Measurements from ENCODE around the gene MED14. TPM values are rescaled to one million over a fixed set of nuclear protein-coding genes. Genes with fewer than 3 reads are reported as not detected.

The MED14 gene
- total and polyA plus RNA-seq, 2 of the 8 experiments (the other 6 are each of a cell fraction or from before 2014, with no cell fraction given) = 79.7 to 117 TPM

- 100% methylated on average over 2 of the region's 3 CpGs; no CpG with 5 or more reads in 1 of the 2 experiments for WGBS, 2 experiments (ENCODE audit: extremely low coverage in 1 of 2, insufficient coverage in 1 of 2, insufficient read length in 1 of 2, insufficient replicate concordance in 2 of 2, low coverage in 1 of 2, low lambda C conversion rate in 2 of 2, missing lambda C conversion rate in 1 of 2)
- no peak overlapping the region for H3K18ac ChIP-seq (ENCODE audit: extremely low read depth, low read length)
- TF ChIP-seq TAF7 (optimal IDR thresholded peaks at IDR 0.05; ENCODE audit: borderline replicate concordance, low read depth, low read length) (no peak), KDM1A (IDR thresholded peaks at IDR 0.05; ENCODE audit: borderline replicate concordance, low read length) (no peak), TCF12 (IDR thresholded peaks at IDR 0.05; ENCODE audit: low read depth, low read length) (no peak), NANOG (IDR thresholded peaks at IDR 0.05; ENCODE audit: insufficient read depth, low read depth, low read length, poor library complexity, severe bottlenecking) (no peak), ASH2L (IDR thresholded peaks at IDR 0.05; ENCODE audit: low read length) (no peak), SUZ12 (IDR thresholded peaks at IDR 0.05; ENCODE audit: low read length) (no peak), ATF3 (IDR thresholded peaks at IDR 0.05; ENCODE audit: insufficient read depth, low read depth, low read length) (no peak), KDM4A (IDR thresholded peaks at IDR 0.05; ENCODE audit: low read depth, low read length, severe bottlenecking) (no peak), SIRT6 (IDR thresholded peaks at IDR 0.05; ENCODE audit: low read length) (no peak), TEAD4 (IDR thresholded peaks at IDR 0.05; ENCODE audit: low read depth, low read length) (no peak), POLR2A (IDR thresholded peaks at IDR 0.05; ENCODE audit: control extremely low read depth in 1 of 2, low read depth in 2 of 2, low read length in 2 of 2) (no peak), MAFK (IDR thresholded peaks at IDR 0.05; ENCODE audit: low read depth, low read length) (no peak), TAF1 (IDR thresholded peaks at IDR 0.05; ENCODE audit: low read depth, low read length) (no peak), ATF2 (IDR thresholded peaks at IDR 0.05; ENCODE audit: low read length) (no peak)
Observed at GRCh38 chrX:40607381-40607780, 128.0 kb downstream of the MED14 start.

More at GRCh38 chrX:40607381-40607780, 128.0 kb downstream of the MED14 start:
- H3K14ac ChIP-seq (ENCODE audit: insufficient read length) = no peak overlapping the region
- no peak overlapping the region for H3K4me3 ChIP-seq (ENCODE audit: extremely low read depth in 1 of 4, insufficient read depth in 2 of 4, low read depth in 3 of 4, low read length in 4 of 4)
- no peaks in the 10 kb centered on the region for H3K79me2 ChIP-seq (ENCODE audit: control insufficient read depth in 1 of 2, insufficient read depth in 2 of 2, low read length in 2 of 2)
- no peaks in the 10 kb centered on the region; a peak in 1 of 8 replicates for H3K36me3 ChIP-seq (ENCODE audit: control insufficient read depth in 2 of 4, insufficient read depth in 4 of 4, low read length in 3 of 4)
- no peak overlapping the region for H2BK15ac ChIP-seq (ENCODE audit: low read length)
- no peaks in the 10 kb centered on the region for H3K9me3 ChIP-seq (ENCODE audit: insufficient read depth in 2 of 2, low read depth in 1 of 2, low read length in 1 of 2)
- POLR2A ChIA-PET (ENCODE audit: partially characterized antibody) = no interaction called here
- H3K27ac ChIP-seq (ENCODE audit: low read depth, low read length) = no peak overlapping the region
- H3K23ac ChIP-seq (ENCODE audit: insufficient read length) = no peak overlapping the region
- H4K20me1 ChIP-seq (replicated peaks in 1 of 2; ENCODE audit: control insufficient read depth in 1 of 2, insufficient read depth in 2 of 2, low read length in 2 of 2) = no peaks in the 10 kb centered on the region
- H3K4me1 ChIP-seq (replicated peaks in 1 of 4; ENCODE audit: control insufficient read depth in 3 of 4, insufficient read depth in 4 of 4, low read length in 3 of 4) = no peaks in the 10 kb centered on the region
- no peak overlapping the region for H3K4me2 ChIP-seq (ENCODE audit: insufficient read depth in 1 of 2, low read depth in 2 of 2, low read length in 2 of 2)
- no peak overlapping the region for H2BK20ac ChIP-seq (ENCODE audit: low read length)
- no peaks in the 10 kb centered on the region for H3K27me3 ChIP-seq (replicated peaks in 1 of 4; ENCODE audit: control insufficient read depth in 3 of 4, extremely low read depth in 1 of 4, insufficient read depth in 3 of 4, low read length in 3 of 4)
- no peak overlapping the region for H3K9ac ChIP-seq (replicated peaks in 1 of 4; ENCODE audit: extremely low read depth in 1 of 4, low read depth in 3 of 4, low read length in 3 of 4)
- H3K4ac ChIP-seq (replicated peaks; ENCODE audit: insufficient read length, low read depth, low read length) = no peak overlapping the region
- CTCF ChIA-PET (ENCODE audit: partially characterized antibody) = no interaction called here
- no peak overlapping the region for H4K5ac ChIP-seq (ENCODE audit: insufficient read length, low read depth, low read length)
- no peak for FAIRE-seq
- no peak overlapping the region for H2BK120ac ChIP-seq (replicated peaks; ENCODE audit: low read depth, low read length)
- H3K79me1 ChIP-seq (ENCODE audit: low read depth, low read length) = no peaks in the 10 kb centered on the region
- no peak overlapping the region for H4K8ac ChIP-seq (ENCODE audit: extremely low read depth, insufficient read depth, low read length)
- no peak overlapping the region for H3K56ac ChIP-seq (replicated peaks; ENCODE audit: insufficient read length, low read depth, low read length)
- no peaks in the 10 kb centered on the region for H3K23me2 ChIP-seq (ENCODE audit: low read depth, low read length)
- no peak for DNase-seq (ENCODE audit: low read depth in 1 of 2, low spot score in 2 of 2)
- H2BK12ac ChIP-seq (ENCODE audit: low read depth, low read length) = no peak overlapping the region
- H4K91ac ChIP-seq (replicated peaks; ENCODE audit: insufficient read length, low read length) = no peak overlapping the region
- no peak overlapping the region for H2AFZ ChIP-seq (ENCODE audit: low read length)
- no peak overlapping the region for H2BK5ac ChIP-seq (ENCODE audit: low read depth, low read length)
- no peak overlapping the region for H2AK5ac ChIP-seq (ENCODE audit: low read depth, low read length)
